ENCODE results near the gene ATP6V1C2.

Gene ATP6V1C2

DNA sequence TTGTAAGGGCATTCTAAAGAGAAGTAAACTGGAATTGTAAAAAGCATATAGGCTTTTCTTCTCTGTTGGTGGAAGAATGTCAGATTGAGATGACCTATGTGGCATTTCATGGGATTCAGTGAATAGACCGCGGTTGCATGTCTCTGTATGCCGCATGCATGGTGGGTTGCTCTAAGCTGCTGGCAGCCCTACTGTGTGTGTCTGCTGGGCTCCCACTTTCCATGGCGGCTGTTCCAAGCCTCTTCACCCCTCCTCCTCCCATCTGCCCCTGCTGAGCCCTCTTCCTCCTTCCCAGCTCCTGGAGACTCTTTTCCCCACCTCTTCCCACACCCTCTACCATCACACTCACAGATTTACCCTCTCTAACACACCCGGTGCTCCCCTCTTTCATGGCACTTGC is 12.6 kb downstream of the ATP6V1C2 start:
- DNase-seq, result no peak

DNA sequence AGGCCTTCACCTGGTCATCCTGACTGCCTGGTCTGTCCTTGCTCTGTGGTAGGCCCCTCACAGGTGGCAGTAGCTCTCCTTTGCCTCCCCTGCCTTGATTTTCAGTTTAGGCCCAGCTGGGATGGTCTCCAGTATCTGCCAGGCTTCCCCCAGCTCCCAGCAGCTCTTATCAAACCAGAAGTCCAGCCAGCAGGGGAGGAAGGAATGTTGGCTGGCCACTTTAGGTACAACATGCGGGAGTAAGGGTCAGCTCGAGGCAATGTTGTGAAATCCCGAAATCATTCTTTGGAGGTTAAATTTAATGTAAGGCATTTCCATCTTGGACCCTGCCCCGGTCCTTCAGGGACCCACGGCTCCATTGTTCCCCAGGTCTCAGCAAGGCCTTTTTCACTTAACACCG is 16.8 kb downstream of the ATP6V1C2 start:
- no peak for DNase-seq

DNA sequence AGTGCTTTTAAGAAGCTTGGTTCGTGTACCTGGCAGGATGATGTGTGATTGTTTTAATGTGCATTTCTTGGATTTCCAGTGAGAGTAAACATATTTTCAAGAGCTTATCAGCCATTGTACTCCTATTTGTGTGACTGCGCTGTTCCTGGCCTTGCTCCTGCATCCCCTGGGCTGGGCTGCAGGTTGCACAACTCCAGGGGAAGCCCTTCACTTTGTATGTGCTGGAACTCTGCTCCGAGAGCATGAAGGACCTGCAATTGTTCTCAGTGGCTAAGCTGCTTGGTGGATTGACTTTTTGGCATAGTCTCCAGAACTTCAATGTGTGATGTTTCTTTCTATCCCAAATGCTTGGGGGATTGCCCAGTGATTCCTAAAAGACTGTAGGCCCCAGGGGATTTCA is 18.8 kb downstream of the ATP6V1C2 start:
- no peak for DNase-seq

DNA sequence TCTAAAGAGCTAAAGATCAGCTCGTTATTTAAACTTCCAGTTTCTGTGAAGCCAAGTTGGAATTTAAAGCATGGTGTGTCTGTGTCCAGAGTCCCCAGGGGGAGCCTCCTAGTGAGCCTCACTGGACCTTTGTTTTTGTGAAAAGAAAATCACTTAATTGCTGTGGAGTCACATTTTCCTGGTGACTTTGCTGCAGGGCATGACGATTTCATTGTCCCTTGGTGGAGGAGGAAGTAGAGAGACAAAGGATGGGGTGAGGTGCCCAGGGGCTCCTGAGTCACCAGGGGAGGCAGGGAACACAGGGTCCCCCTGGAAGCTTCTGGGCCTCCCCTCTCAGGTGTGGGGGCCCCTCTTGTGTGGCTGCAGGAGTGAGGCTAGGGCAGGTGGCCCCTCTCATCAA is 19.7 kb downstream of the ATP6V1C2 start:
- no peak for DNase-seq

DNA sequence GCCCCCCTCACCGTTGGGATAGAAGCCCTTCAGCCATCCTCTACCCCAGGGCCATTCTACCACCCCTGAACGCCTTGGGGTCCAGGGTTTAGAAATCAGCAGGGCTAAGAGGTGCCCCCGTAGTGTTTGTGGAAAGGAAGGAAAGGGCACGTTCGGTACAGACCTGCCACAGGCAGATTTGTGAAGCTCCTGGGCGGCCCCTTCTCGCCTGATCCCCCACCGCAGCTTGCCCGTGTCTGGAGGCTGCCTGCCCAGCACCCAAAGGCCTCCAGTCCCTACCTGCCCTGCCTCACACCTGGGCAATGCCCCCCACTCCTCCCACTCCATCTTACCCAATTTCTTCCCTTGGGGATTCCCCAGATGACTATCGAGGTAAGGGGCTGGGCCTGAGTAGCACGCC is 21.2 kb downstream of the ATP6V1C2 start:
- DNase-seq, result no peak

DNA sequence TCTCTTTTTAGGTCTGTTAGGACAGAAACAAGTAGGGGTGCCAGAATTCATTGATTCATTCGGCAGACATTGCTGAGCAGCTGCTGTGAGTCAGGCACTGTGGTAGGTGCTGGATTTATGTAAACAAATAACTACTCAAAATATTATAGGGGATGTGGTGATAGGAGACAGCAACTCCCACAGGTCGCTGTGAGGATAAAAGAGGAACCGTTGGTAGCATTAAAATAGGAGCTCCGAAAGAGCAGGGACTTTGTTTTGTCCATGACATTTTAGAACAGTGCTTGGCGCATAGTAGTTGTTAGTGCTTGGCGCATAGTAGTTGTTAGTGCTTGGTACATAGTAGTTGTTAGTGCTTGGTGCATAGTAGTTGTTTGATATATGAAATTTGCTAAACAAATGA is 29.2 kb downstream of the ATP6V1C2 start:
- DNase-seq, result no peak

DNA sequence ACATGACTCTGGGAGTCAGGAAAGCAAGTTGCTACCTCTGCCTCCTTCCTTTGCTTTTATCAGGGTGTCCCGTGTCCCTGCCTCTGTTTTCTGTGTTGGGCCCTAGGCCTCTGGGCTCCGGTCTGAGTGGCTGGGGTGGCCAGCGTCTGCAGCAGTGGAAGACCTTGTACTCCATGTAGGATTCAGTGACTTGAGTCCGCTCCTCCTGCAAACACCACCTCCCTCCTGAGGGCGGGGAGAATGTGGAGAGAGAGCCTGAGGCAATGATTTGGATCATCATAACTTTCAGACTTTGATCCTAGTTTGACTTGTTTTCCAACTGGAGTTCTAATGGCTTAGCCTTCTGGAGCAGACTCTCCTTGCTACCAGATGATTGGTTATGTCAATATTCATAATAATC is 30.8 kb downstream of the ATP6V1C2 start:
- no peak for DNase-seq

DNA sequence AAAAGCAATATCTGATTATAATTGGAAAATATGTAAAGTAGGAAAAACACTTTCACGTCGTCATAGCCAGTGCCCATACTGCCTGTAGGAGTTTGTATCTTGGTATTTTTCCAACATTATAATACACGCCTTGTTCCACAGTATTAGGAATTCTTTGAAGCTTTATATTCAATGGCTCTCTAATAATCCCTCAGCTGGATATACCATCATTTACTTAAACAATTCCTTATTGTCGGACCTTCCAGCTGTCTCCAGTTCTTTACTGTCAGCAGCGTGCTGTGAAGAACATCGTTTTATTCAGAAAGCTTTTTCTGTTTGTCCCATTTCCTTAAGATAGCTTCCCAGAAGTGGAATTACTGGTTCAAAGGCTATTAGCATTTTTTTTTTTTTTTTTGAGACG is 31.7 kb downstream of the ATP6V1C2 start:
- no peak for DNase-seq

DNA sequence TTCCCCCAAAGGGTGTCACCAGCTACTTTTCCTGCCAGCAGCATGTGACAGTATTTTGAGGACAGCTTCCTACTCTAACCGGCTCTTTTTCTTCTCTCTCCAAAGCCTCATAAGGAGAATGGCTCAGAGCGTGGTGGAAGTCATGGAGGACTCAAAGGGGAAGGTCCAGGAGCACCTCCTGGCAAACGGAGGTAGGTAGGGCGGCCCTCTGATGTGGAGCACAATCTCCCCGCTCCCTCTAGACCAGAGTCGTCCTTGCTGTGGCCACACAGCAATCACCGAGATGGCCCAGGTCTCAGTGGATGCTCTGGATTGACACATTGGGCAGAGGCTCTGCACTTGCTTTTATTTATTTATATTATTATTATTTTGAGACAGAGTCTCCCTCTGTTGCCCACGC is 32.4 kb downstream of the ATP6V1C2 start:
- DNase-seq, result no peak

DNA sequence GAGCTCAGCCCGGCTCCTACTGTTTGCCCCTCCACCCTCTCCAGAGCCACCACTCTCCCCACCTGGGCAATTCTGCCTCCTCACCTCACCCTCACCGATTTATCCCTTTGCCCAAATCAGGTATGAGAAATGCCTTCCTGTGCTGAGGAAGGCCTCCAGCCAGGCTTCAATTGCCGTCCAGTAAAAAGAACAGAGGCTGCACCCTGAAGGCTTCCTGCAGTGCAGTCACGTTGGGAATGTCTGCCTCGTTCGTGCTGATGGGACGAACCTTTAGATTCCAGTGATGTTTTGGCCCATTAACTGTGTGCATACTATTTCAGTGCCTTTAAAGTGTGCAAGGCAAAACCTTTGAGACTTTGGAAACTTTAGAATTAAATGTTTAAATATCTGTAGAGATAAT is 34.2 kb downstream of the ATP6V1C2 start:
- DNase-seq, result no peak

DNA sequence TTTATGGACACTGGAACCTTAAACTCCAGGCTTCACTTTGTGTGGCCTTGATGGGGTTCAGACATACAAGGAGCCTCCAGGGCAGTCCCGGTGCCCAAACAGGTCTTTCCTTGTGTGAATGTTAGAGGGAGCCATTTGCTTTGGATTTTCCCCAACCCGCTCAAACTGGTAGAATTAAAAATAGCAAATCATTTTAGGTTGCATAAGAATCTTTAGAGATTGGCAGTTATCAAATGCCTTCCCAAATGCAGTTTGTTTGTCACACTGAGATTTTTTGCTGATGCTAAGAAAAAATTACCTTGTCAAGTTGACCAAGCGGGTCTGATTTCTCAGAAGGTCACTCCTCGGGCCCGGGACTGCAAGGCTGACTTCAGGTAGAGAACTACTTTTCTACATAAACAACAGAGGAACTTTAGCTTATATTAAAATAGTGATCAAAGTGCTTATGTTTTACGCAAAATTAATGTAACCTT is 36.4 kb downstream of the ATP6V1C2 start:
- DNase-seq, result no peak

DNA sequence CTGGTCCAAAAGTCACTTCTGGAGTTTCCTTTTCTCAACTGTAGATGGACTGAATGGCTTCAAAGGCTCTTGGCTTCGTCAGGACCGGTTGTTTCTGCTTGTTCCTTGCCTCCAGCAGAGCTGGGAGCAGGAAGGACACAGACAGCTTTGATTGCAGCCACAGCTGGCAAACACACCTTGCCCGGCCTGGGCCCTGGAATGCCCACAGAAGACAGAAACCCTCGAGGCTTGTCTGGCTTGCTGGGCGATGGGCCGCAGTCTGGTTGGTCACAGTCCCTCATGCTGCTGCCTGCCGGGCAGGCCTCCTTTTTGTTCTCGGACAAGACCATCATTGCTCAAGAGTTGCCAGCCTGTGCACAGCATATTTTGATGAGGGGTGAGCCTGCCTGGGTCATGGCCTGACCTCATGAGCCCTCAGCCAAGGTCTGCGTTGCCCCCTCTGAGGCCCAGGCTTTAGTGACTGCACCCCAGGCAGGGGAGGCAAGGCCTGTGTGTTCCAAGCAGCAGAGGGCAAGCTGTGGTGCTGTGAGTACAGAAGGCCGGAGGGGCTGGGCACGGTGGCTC is 37.8 kb downstream of the ATP6V1C2 start:
- no peak for DNase-seq

DNA sequence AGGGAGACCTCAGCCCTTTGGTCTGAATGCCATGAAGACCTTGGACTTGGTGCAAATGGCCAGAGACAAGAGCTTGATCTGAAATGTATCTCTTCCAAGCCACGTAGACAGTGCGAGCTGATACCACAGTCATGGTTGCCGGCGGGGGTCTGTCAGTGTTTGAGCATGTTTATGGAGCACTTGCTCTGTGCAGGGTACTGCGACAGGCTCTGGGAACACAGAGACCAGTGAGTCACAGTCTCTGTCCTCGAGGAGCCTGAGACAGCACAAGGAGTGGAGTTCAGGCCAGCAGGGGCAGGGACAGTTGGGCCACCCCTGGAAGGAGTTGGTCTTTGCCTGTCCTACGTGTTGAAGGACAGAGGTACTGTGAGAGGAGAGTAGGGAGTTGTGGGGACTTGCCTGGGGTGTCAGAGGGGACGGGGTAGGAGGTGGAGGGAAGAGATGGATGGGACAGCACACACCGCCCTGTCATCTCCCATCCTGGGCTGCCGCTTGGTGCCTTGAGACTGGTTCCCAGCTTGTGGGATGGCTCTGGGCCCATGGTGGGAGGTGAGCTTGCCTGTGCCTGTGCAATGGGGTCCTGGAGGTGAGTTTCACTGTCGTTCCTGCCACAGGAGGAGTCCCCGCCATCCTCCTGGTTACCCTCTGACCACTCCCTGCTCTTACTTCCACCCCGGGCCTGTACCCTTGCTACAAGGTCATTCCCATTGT is 39.5 kb downstream of the ATP6V1C2 start:
- DNase-seq, result no peak

DNA sequence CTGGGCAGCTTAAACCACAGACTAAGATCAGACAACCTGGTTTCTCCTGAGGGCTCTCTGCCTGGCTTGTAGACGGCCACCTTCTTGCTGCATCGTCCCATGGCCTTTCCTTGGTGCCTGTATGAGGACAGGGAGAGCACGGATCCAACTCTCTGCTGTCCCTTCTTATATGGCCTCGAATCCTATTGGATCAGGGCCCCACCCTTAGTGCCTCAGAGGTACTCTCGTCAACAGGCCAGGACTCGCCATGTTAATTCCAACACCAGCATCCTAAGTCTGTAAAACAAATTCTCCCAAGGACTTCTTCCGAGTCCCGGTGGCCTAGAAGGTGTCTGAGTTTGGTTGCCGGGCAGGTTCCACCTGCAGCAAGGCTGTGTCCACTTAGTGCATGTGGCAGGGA is 40.2 kb downstream of the ATP6V1C2 start:
- DNase-seq, result no peak

DNA sequence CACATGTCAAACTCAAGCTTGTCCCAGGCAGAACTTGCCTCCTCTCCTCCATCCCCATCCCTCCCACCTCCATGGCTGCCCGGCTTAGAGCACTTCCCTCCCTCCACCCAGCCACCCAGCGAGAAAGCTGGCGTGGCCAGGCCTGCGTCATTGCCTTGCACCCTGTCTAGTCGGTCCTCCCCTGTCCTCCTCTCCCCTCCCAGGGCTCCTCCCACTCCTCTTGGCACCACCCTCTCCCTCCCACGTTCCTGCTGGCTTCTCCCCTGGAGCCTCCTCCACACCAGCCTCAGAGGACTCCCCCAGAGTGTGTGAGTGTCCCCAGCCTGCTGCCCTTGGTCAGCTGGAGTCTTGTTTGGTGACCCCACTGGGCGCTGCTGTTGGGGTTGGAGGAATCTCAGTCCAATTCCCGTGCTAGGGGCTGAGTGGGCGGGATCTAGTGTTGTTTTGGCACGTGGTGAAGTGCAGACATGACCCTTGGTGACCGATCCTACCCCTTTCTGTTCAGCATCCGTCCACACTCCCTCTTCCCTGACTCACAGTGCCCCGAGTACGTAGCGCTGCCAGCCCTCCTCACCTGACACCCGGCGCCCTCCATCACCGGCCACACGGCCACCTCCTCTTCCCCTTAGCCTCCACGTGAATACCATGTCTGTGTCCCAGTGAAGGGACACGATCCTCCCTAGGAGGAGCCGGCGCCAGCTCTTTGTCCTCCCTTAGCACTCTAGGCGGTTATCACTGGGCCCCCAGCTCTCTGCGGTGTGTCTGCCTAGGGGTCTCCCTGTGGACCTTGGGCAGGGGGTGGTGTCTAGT is 41.4 kb downstream of the ATP6V1C2 start:
- no peak for DNase-seq

DNA sequence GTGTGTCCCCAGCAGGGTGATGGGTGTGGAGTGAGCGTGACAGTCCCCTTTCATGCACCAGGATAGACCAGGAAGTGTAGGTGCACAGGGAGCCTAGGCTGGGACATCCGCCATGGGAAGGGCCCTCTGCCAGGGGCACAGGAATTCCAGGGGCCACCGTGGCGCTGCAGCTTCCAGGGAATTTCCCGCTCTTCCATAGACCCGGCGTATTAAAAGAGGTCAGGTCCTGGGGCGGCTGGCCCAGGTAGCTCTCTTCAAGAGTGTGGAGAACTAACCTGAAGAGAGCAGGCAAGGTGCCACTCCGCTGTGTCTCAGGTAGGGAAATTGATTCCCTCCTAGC is 42.0 kb downstream of the ATP6V1C2 start:
- no peak for DNase-seq

DNA sequence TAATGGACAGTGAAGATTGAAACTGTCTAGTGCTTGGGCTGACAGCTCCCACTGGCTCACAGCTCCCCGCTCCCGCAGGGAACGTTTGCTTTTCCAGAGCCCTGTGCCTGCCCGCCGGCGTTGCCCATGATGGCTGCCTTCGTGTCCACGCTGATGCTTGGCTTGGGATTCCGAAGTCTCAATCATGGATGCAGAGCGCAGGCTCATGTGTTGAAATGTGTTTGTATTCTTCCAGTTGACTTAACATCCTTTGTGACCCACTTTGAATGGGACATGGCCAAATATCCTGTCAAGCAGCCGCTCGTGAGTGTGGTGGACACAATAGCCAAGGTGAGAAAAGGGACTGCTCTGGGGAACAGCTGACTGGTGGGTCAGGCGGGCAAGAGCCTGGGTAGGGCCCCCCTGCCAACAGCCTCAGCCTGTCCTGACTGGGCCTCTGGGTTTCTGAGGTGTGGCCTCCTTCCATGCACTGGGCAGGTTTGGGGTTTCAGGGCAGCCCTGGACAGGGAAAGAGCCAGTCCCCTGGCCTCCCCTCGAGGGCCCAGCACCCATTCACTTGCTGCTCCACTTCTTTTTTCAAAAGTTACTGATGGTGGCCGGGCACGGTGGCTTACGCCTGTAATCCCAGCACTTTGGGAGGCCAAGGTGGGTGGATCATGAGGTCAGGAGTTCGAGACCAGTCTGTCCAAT is 42.8 kb downstream of the ATP6V1C2 start:
- DNase-seq, result no peak

DNA sequence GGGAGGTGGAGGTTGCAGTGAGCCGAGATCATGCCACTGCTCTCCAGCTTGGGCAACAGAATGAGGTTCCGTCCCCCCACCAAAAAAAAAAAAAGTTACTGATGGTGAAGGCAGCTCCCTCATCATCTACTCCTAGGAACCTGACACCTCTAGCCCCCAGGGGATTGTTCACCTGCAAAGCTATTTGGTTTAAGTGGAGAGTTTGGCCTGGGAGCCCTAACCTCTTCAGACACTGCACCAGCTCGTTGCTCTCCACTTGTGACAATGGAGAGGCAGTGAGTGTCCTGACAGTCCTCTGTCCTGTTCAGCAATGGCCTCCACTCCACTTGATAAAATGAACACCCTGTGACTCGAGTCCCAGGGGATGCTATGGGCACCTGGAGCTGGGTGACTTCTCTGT is 43.5 kb downstream of the ATP6V1C2 start:
- no peak for DNase-seq

DNA sequence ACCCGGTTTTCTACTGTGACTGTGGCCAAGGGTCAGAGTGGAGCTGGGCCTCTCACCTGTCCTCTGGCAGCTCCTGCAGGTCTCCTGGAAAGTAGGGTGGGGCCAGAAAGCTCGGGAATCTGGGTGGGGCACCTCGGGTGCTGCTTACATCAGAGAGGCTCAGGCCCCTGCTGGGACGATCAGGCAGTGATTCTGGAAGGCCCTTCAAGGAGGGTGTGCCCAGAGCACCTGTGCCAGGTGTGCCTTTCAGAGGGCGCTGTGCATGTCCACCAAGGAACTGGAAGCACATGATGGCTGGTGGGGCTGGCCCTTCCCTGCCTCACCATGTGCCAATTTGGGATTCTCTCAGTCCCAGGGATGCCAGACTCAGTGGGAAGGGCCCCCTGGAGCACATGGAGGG is 44.0 kb downstream of the ATP6V1C2 start:
- no peak for DNase-seq

DNA sequence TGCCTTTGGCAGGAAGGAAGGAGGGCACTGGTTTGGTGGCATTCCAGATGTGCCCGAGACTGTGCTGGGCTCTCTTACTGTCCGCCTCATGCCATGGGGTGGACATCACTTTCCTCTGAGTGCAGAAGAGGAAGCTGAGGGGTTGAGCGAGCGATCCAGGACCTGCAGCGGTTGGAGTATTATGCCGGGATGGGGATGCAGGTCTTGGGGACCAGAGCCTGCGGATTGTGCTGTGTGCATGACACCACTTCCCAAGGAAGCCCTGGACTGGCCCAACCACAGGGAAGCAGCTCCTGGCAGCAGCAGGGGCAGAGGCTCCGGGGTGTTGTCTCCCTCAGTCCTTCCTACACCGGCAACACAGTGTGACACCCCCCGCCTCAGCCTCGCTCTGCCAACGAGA is 44.5 kb downstream of the ATP6V1C2 start:
- DNase-seq, result no peak

DNA sequence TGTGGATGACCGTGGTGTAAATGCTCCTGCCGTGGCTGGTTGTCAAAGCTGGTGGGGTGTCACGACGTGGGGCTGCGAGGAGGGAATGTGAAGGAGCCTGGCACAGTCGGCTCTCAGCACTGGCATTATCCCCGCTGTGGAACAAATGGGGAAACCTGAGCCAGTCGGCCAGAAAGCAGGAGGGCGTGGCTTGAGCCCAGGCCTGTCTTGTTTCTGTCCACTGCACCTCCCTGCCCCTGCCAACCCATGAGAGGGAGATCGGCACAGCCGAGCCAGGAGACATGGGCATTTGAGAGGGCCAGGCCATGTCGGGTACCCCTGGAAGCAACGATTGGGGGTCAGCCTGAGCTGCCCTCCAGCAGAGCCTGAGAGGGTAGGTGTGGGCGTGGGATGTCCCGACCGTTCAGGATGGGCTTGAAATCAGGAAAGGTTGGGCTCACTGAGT is 46.7 kb downstream of the ATP6V1C2 start:
- DNase-seq, result no peak

DNA sequence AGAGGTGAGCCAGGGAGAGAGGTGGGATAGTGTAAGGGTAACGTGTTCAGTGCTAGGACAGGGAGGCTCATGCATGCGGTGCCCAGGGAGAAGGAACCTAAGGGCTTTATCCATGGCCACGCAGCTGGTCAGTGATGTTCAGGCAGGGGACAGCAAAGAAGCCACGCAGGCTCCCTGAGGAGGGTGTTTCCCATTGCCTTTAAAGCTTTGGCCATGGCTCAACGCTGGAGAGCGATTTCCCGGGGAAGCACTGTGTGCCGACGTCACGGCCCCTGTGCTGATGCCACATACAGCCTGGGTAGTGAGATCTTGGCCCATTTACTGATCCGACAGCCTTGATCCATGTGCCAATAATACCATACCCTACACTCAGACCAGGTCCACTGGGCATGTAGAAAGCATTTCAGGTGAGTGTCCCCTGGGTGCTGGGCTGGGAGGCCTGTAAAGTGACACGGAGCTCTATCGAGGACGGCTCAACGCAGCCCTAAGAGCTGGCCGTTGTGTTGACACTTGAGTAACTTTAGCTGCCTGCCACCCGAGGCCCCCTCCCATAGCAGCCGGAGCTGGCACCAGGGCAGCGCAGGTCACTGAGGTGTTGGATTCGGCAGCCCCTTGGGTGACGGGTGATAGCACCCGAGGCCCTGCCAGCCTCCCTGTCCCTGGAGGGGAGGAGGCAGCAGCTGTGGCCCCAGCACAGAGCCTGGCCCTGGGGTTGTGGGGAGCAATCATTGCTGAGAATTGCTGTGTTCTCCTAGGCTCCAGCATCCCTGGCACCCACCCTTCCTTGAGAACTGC is 49.7 kb downstream of the ATP6V1C2 start:
- no peak for DNase-seq

DNA sequence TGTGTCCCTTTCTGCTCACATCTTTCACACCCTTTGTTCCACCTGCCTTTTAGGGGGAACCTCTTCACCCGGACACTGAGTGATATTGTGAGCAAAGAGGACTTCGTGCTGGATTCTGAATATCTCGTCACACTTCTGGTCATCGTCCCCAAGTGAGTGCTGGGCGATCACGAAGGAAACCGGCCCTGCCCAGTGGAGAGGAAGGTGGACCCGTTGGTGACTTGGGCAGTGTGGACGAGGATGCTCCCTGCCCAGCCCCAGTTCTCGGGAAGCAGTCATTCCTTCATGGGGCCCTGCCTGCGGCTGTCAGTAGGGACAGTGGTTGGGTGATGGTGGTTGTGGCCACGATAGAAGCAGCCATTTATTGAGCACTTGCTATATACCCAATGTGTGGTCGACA is 50.4 kb downstream of the ATP6V1C2 start:
- no peak for DNase-seq

Data from NCI-H2227 treated with DMSO at 0.1 percent for 48 hours (cell line).